ENCODE measurements around the gene RAB11B. TPM values are rescaled to one million over a fixed set of nuclear protein-coding genes. Genes with fewer than 3 reads are reported as not detected.

RAB11B gene
- total and polyA plus RNA-seq, 4 donors: 27.3 to 91.2 (median 45.0) TPM

DNA sequence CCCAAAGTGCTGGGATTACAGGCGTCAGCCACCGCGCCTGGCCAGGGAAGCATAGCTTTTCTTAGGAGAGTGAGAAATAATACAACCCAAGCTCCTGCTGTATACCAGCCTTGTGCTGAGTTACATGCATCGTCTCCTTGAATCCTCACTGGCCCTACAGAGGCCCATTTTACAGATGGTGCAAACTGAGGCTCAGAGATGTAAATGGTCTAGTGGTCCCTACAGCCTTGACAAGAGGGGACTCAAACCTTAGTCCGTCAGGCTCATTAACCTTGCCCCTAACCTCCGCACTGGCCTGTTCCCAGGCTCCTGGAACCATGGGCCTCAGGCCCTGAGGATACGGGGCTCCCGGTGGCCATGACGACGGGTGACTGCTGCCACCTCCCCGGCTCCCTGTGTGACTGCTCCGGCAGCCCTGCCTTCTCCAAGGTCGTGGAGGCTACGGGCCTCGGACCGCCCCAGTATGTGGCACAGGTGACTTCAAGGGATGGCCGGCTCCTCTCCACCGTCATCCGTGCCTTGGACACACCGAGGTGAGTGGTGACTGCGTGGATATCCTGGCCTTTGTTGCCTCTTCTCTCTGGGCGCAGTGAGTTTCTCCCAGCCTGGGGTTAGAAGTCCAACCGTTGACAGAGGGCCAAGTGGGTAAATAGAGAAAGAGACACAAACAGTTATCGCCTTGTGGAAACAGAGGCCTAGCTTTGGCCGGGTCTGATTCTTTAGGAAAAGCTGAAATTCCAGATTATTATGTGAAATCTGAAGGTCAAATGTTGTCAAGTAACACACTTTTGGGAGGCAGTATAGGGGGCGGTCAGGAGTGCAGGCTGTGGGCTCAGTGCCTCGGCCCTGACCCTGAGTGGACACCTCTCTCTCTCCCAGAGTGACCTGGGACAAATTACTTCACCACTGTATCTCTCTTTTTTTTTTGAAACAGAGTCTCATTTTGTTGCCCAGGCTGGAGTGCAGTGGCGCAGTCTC, 31.6 kb downstream of the RAB11B start:
- Histone ChIP-seq H3K36me3 (ENCODE audit: control insufficient read depth in 4 of 4, insufficient read depth in 3 of 4, low read depth in 1 of 4, low read length in 3 of 4) (peaks cover 0 to 4% (median 3%) of the 10 kb centered on the region in 4 donors), H3K9me3 (ENCODE audit: control insufficient read depth in 4 of 4, low read length in 3 of 4) (no peaks in the 10 kb centered on the region), H3K4me1 (ENCODE audit: control insufficient read depth in 4 of 4, insufficient read depth in 4 of 4, low read length in 3 of 4) (peaks cover 4 to 22% (median 12%) of the 10 kb centered on the region in 4 donors), H3K27me3 (ENCODE audit: control insufficient read depth in 4 of 4, insufficient read depth in 4 of 4, low read length in 3 of 4) (no peaks in the 10 kb centered on the region), H3K27ac (ENCODE audit: low read depth in 1 of 2, low read length in 2 of 2) (peak overlapping the region; percentile 95 to 100), H3K4me3 (ENCODE audit: low read depth in 1 of 3, low read length in 3 of 3) (peak overlapping the region in 1 of 3 donors; percentile 6), H3K9ac (ENCODE audit: low read depth in 1 of 2, low read length in 2 of 2) (peak overlapping the region in 1 of 2 donors; percentile 68)
- TF ChIP-seq FOXA1 (IDR thresholded peaks at IDR 0.05): peak; percentile 77
- TF ChIP-seq, protein P1, sequence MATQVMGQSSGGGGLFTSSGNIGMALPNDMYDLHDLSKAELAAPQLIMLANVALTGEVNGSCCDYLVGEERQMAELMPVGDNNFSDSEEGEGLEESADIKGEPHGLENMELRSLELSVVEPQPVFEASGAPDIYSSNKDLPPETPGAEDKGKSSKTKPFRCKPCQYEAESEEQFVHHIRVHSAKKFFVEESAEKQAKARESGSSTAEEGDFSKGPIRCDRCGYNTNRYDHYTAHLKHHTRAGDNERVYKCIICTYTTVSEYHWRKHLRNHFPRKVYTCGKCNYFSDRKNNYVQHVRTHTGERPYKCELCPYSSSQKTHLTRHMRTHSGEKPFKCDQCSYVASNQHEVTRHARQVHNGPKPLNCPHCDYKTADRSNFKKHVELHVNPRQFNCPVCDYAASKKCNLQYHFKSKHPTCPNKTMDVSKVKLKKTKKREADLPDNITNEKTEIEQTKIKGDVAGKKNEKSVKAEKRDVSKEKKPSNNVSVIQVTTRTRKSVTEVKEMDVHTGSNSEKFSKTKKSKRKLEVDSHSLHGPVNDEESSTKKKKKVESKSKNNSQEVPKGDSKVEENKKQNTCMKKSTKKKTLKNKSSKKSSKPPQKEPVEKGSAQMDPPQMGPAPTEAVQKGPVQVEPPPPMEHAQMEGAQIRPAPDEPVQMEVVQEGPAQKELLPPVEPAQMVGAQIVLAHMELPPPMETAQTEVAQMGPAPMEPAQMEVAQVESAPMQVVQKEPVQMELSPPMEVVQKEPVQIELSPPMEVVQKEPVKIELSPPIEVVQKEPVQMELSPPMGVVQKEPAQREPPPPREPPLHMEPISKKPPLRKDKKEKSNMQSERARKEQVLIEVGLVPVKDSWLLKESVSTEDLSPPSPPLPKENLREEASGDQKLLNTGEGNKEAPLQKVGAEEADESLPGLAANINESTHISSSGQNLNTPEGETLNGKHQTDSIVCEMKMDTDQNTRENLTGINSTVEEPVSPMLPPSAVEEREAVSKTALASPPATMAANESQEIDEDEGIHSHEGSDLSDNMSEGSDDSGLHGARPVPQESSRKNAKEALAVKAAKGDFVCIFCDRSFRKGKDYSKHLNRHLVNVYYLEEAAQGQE (IDR thresholded peaks at IDR 0.05): peak; percentile 59
- TF ChIP-seq RXRA (IDR thresholded peaks at IDR 0.05): peak; percentile 88 to 92
- TF ChIP-seq HNF4G (IDR thresholded peaks at IDR 0.05): peak; percentile 17
- peak; percentile 81 for TF ChIP-seq YY1 (IDR thresholded peaks at IDR 0.05)
- peak; percentile 89 to 93 for TF ChIP-seq HNF4A (conservative IDR thresholded peaks at IDR 0.05)
- peak; percentile 69 for TF ChIP-seq ZBTB33 (IDR thresholded peaks at IDR 0.05)
- TF ChIP-seq SP1 (IDR thresholded peaks at IDR 0.05): peak; percentile 97
- no peak for TF ChIP-seq EGR1 (IDR thresholded peaks at IDR 0.05; ENCODE audit: low read depth in 2 of 2)
- TF ChIP-seq, protein P2, sequence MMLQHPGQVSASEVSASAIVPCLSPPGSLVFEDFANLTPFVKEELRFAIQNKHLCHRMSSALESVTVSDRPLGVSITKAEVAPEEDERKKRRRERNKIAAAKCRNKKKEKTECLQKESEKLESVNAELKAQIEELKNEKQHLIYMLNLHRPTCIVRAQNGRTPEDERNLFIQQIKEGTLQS (IDR thresholded peaks at IDR 0.05): peak; percentile 50
- TF ChIP-seq CTCF (IDR thresholded peaks at IDR 0.05; ENCODE audit: low read depth, low read length, missing input control): no peak
- peak; percentile 74 to 80 for TF ChIP-seq JUND (IDR thresholded peaks at IDR 0.05)
- TF ChIP-seq MAX (IDR thresholded peaks at IDR 0.05): peak; percentile 61
- TF ChIP-seq GABPA (IDR thresholded peaks at IDR 0.05 in 1 of 2, conservative IDR thresholded peaks at IDR 0.05 in 1 of 2): no peak
- peak in 1 of 2 donors; percentile 34 for TF ChIP-seq RAD21 (IDR thresholded peaks at IDR 0.05)
- TF ChIP-seq FOXA2 (IDR thresholded peaks at IDR 0.05): peak; percentile 91
- peak; percentile 58 for TF ChIP-seq TAF1 (conservative IDR thresholded peaks at IDR 0.05)
- peak; percentile 64 for TF ChIP-seq NR2F2 (IDR thresholded peaks at IDR 0.05)
- WGBS: 45% methylated on average over 28 of the region's 28 CpGs
- DNase-seq (ENCODE audit: low spot score): peak; percentile 57
